Measurements from ENCODE around the gene PAEP. TPM values are rescaled to one million over a fixed set of nuclear protein-coding genes. Genes with fewer than 3 reads are reported as not detected.

Gene PAEP
- total RNA-seq, 1 donor from 2014 or later: 0.39 TPM

DNA sequence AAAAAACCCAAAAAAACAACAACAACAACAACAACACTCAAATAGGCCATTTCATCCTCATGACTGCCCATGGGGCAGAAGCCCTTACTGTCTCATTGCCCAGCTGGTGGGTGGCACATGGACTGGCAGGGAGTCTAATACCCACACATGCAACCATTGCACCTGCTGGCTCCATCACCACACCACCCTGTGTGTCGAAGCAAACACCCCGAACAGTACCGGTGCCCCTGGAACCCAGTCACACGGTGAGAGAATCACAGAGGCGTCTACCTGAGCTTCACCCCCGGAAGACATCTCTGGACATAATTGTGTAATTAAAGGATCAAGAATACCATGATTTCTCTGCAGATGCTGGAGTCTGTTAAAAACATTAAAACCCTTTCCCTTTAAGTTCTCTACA lies 6.5 kb downstream of the PAEP start:
- Mint-ChIP-seq H3K36me3 (ENCODE audit: low read depth, unreplicated experiment) (no peaks in the 10 kb centered on the region), H3K27me3 (ENCODE audit: low read depth, unreplicated experiment) (peaks cover 21% of the 10 kb centered on the region)

DNA sequence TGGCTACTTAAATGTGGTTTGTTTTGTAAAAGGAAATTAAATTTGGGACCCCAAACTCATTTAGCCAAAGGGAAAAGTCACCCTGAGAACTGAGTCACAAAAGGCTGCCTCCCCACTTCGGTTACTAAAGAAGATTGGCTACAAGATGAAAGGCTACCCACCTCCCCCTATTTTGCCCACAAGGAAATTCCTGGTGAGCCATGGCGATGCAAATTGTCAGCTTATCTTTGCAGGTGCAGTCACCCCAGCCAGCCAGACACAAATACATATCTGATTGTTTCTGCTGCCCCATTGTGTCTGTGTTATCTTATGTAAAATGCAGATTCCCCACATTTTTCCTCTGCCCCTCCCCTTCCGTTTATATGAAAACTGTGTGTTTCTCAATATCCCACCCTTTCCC lies 8.9 kb downstream of the PAEP start:
- no peaks in the 10 kb centered on the region for H3K27me3 ChIP-seq (ENCODE audit: insufficient read depth, low read length)
- TF ChIP-seq EZH2 (IDR thresholded peaks at IDR 0.05; ENCODE audit: insufficient read depth, low read length): no peak
- TF ChIP-seq, protein P1, sequence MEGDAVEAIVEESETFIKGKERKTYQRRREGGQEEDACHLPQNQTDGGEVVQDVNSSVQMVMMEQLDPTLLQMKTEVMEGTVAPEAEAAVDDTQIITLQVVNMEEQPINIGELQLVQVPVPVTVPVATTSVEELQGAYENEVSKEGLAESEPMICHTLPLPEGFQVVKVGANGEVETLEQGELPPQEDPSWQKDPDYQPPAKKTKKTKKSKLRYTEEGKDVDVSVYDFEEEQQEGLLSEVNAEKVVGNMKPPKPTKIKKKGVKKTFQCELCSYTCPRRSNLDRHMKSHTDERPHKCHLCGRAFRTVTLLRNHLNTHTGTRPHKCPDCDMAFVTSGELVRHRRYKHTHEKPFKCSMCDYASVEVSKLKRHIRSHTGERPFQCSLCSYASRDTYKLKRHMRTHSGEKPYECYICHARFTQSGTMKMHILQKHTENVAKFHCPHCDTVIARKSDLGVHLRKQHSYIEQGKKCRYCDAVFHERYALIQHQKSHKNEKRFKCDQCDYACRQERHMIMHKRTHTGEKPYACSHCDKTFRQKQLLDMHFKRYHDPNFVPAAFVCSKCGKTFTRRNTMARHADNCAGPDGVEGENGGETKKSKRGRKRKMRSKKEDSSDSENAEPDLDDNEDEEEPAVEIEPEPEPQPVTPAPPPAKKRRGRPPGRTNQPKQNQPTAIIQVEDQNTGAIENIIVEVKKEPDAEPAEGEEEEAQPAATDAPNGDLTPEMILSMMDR (IDR thresholded peaks at IDR 0.05; ENCODE audit: insufficient read depth, low read depth, low read length): no peak
- H3K9me3 ChIP-seq (ENCODE audit: insufficient read depth, low read depth, low read length): peaks cover 3% of the 10 kb centered on the region
- DNase-seq (ENCODE audit: low read depth) (no peak), FAIRE-seq (no peak)
- H3K4me2 ChIP-seq (ENCODE audit: low read length): no peak overlapping the region
- Mint-ChIP-seq H3K4me1 (ENCODE audit: low read depth, unreplicated experiment) (no peaks in the 10 kb centered on the region), H3K27me3 (ENCODE audit: low read depth, unreplicated experiment) (peaks cover 22% of the 10 kb centered on the region), H3K27ac (ENCODE audit: unreplicated experiment) (no peak overlapping the region), H3K4me3 (ENCODE audit: unreplicated experiment) (no peak overlapping the region), H3K36me3 (ENCODE audit: low read depth, unreplicated experiment) (no peaks in the 10 kb centered on the region), H3K9me3 (ENCODE audit: unreplicated experiment) (peaks cover 16% of the 10 kb centered on the region)
- H3K27ac ChIP-seq (ENCODE audit: low read depth, low read length): no peak overlapping the region
- H3K36me3 ChIP-seq (ENCODE audit: insufficient read depth, low read length): no peaks in the 10 kb centered on the region
- no peaks in the 10 kb centered on the region for H3K4me1 ChIP-seq (ENCODE audit: insufficient read depth, low read length)
- H4K20me1 ChIP-seq (ENCODE audit: insufficient read depth, low read length): no peaks in the 10 kb centered on the region
- H2AFZ ChIP-seq (ENCODE audit: low read depth, low read length): no peak overlapping the region
- H3K79me2 ChIP-seq (ENCODE audit: insufficient read depth, low read length): no peaks in the 10 kb centered on the region
- no peak overlapping the region for H3K4me3 ChIP-seq (ENCODE audit: insufficient read depth, low read depth, low read length)
- H3K9ac ChIP-seq (ENCODE audit: low read length): no peak overlapping the region

More for the DNA sequence above, 6.5 kb downstream of the PAEP start:
- H3K9me3 Mint-ChIP-seq (ENCODE audit: unreplicated experiment): peaks cover 18% of the 10 kb centered on the region
- TF ChIP-seq, protein P1 (IDR thresholded peaks at IDR 0.05; ENCODE audit: insufficient read depth, low read depth, low read length): no peak
- no peak for TF ChIP-seq EZH2 (IDR thresholded peaks at IDR 0.05; ENCODE audit: insufficient read depth, low read length)
- H3K36me3 ChIP-seq (ENCODE audit: insufficient read depth, low read length): no peaks in the 10 kb centered on the region
- H3K4me1 ChIP-seq (ENCODE audit: insufficient read depth, low read length): no peaks in the 10 kb centered on the region
- peaks cover 5% of the 10 kb centered on the region for H3K9me3 ChIP-seq (ENCODE audit: insufficient read depth, low read depth, low read length)
- H3K4me3 ChIP-seq (ENCODE audit: insufficient read depth, low read depth, low read length): no peak overlapping the region
- H3K27ac Mint-ChIP-seq (ENCODE audit: unreplicated experiment): no peak overlapping the region
- DNase-seq (ENCODE audit: low read depth) (no peak), FAIRE-seq (no peak)
- no peak overlapping the region for H3K4me2 ChIP-seq (ENCODE audit: low read length)
- H4K20me1 ChIP-seq (ENCODE audit: insufficient read depth, low read length): no peaks in the 10 kb centered on the region
- H3K4me3 Mint-ChIP-seq (ENCODE audit: unreplicated experiment): no peak overlapping the region
- H3K79me2 ChIP-seq (ENCODE audit: insufficient read depth, low read length): no peaks in the 10 kb centered on the region
- no peak overlapping the region for H3K9ac ChIP-seq (ENCODE audit: low read length)
- no peaks in the 10 kb centered on the region for H3K27me3 ChIP-seq (ENCODE audit: insufficient read depth, low read length)
- no peaks in the 10 kb centered on the region for H3K4me1 Mint-ChIP-seq (ENCODE audit: low read depth, unreplicated experiment)
- H3K27ac ChIP-seq (ENCODE audit: low read depth, low read length): no peak overlapping the region
- no peak overlapping the region for H2AFZ ChIP-seq (ENCODE audit: low read depth, low read length)

DNA sequence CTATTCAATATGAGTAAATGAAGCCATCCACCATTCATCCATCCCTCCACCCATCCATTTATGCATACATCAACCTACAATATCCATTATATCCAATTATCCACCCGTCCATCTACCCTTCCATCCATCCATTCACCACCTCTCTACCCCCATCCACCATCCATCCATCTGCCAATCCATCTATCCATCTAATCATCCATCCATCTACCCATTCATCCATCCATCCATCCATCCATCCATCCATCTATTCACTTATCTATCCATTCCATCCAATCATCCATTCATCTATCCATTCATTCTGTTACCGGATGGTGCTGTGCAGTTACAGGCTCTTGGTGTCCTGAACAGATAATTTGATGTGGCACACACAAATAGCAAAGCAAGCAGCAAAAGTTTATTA lies 10.7 kb downstream of the PAEP start:
- Histone ChIP-seq H2AFZ (ENCODE audit: low read depth, low read length) (no peak overlapping the region), H3K27ac (ENCODE audit: low read depth, low read length) (no peak overlapping the region), H3K9ac (ENCODE audit: low read length) (no peak overlapping the region), H3K36me3 (ENCODE audit: insufficient read depth, low read length) (no peaks in the 10 kb centered on the region), H3K9me3 (ENCODE audit: insufficient read depth, low read depth, low read length) (peaks cover 5% of the 10 kb centered on the region), H3K79me2 (ENCODE audit: insufficient read depth, low read length) (no peaks in the 10 kb centered on the region), H3K4me3 (ENCODE audit: insufficient read depth, low read depth, low read length) (no peak overlapping the region), H4K20me1 (ENCODE audit: insufficient read depth, low read length) (no peaks in the 10 kb centered on the region), H3K27me3 (ENCODE audit: insufficient read depth, low read length) (no peaks in the 10 kb centered on the region), H3K4me1 (ENCODE audit: insufficient read depth, low read length) (no peaks in the 10 kb centered on the region), H3K4me2 (ENCODE audit: low read length) (no peak overlapping the region)
- Mint-ChIP-seq H3K4me3 (ENCODE audit: unreplicated experiment) (no peak overlapping the region), H3K4me1 (ENCODE audit: low read depth, unreplicated experiment) (no peaks in the 10 kb centered on the region), H3K27ac (ENCODE audit: unreplicated experiment) (no peak overlapping the region), H3K27me3 (ENCODE audit: low read depth, unreplicated experiment) (peaks cover 15% of the 10 kb centered on the region), H3K36me3 (ENCODE audit: low read depth, unreplicated experiment) (no peaks in the 10 kb centered on the region), H3K9me3 (ENCODE audit: unreplicated experiment) (peaks cover 13% of the 10 kb centered on the region)
- DNase-seq (ENCODE audit: low read depth) (no peak), FAIRE-seq (no peak)
- no peak for TF ChIP-seq EZH2 (IDR thresholded peaks at IDR 0.05; ENCODE audit: insufficient read depth, low read length)
- TF ChIP-seq, protein P1 (IDR thresholded peaks at IDR 0.05; ENCODE audit: insufficient read depth, low read depth, low read length): no peak

All from astrocyte (in vitro differentiated cells and primary cell).